Urothelium cell line (cell line): ENCODE data around the gene ABLIM2.

Source experiments
- DNase-seq: peaks from one replicate; pipeline ENCODE4 v3.0.0; 2011; ENCODE audit warnings: low spot score, mixed read lengths
- FAIRE-seq: peaks from 2 replicates; lab custom pipeline; 2011; peaks lifted over from hg19 to GRCh38; lab: Jason Lieb, UNC

Gene ABLIM2

DNA sequence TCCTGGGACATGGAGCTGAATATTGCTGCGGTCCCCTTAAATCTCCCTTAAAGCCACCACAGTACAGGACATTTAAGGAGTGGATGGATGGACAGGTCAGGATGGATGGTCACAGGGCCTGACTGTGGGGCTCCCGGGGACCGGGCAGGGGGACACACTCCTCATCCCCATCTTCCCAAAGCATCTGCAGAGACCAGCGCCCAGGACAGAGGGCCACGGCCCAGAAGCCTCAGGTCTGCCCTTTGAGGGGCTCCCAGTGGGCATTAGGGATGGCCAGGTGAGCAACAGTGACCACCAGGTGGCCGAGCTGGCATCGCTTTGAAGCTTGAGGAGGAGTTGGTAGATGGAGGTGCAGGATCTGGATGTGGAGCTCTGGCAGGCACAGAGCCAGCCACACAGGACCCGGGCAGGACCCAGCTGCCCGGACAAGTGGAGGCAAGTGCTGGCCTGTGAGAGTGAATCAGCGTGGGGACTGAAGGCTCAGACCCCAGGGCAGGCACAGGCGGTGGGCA lies 51.4 kb downstream of the ABLIM2 start:
- no peak for DNase-seq
- no peak for FAIRE-seq

DNA sequence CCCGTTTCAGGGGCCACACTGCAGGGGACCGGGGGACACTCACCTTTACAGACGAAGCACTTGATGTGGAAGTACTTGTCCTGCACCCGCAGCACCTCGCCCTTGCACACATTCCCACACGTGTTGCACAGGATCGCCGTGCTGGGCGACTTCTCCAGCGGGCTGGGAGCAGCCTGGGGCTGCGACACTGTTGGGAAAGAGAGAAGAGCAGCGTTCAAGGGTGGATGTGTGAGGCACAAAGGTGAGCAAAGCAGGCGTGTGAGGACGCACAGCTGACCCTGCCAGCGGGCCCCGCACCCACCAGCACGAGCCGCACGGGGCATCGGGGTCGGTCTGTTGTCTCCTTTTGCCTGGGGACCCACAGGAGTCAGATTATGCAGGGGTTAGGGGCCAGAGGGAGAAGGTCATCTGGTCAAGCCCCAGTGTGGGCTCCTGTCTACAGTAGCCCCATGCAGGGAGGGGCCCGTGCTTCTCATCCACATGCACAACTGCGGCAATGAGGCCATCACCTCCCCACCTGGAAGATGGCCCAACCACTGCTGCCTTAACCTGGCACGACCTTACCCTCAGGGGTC lies 52.1 kb downstream of the ABLIM2 start:
- no peak for DNase-seq
- no peak for FAIRE-seq

DNA sequence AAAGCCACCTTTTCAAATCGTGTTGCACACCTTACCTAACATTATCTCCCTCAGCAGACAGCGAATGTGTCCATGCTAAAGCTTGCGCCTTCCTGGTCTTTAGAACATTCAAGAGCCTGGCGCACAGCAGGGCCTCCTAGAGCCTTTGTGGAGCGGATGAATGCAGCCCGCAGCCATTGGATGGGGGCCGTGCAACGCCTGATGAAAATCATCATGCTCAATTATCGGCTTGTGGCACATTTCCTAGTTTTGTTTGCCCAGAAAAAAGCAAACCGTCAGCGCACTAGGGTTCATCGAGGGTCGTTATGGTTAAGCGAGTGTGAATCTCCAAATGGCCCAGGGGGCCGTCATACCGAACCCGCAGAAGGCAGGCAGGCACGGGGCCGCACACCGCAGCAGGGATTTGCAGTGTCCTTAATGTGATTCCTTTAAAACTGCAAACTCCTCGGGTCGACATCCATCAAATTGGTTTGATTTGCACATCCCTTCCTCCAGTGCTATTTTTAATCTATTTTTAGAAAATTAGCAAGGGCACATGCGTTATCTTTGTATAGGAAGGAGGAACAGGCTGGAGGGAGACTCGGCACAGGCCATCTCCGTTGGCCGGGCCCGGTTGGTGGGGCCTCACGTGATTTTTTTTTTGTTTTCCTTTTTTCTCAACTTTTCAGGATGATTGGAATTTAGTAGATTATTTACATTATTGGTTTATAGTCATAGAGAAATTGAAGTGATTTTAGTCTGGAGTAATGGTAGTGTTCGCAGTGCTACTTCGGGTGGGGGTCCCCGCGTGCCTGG lies 53.1 kb downstream of the ABLIM2 start:
- DNase-seq (no peak), FAIRE-seq (no peak)

DNA sequence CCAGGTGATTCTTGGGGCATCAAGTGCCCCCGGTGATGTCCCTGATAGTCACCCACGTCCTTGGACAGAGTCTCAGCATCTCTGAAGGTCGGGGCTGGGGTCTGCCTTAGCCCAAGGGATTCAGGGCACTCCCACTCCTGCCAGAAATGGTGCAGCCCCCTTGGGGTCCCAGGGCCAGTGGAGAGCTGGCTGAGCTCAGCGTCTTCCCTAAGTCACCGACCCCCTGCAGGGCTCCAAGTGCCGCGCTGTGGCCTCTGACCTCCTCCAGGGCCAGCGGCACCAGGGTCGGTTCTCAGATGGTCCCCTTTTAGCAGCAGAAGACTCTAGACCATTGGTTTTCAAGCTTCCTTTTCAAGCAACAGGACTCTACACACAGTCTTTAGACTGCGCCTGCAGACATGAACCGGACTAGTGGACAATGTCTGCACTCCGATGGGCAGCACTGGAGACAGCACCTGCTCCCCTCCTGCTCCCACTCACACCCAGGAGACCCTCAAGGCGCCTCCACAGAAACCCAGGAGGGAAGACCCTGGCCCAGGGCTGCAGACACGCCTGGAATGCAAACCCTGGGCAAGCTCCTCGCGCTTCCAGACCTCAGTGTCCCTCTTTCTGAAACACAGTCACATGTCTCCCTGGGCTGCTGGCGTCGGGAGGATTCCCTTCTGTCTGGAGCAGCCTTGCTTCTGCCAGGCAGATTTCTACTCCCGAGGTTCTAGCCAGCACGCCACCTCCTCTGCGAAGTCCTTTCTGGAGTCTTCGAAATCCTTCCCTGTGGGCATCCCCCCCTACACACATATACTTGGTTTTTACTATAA lies 53.9 kb downstream of the ABLIM2 start:
- no peak for FAIRE-seq
- DNase-seq, result no peak

DNA sequence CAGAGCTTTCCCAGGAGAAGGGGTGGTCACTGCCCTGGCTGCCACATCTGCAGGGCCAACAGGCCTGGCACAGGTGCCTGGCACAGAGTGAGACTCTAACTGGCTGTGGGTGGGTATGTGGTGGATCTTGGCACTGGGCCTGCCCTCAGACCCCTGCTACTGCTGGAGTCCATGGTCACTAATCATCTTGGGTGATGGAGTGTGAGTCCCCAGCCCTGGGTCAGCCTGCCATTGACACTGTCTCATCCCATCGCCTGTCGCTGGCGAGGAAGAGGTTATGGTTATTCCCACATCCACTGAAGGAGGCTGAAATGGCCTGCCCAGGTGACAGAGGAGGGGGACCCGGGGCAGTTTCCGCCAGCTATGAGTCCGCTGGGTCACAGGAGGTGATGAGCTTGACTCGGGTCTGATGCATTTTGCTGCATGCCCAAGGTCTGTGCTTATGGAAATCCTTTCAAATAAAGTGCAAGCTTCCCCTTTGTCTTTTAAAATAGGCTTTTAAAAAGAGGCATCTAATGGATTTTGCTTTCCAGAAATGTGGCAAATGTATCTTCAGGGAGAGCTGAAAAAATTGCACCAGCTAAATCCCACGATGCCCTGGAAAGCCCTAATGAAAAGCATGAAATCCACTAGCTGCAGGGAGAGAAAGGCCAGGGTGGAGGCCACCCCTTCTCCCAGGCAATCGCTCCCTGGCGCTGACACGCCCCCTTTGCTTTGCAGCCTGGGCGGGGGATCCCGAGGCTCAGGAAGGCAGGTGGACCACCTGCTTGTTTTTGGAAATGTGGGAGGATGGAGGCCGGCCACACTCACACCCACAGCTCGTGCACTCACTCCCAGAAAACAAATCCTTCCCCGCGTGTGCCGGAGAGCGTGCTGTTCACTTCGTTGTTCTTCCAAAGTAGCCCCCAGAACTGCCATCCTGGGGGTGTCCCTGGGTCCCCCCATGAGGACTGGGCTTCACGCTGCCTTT lies 54.9 kb downstream of the ABLIM2 start:
- FAIRE-seq, result no peak
- no peak for DNase-seq

DNA sequence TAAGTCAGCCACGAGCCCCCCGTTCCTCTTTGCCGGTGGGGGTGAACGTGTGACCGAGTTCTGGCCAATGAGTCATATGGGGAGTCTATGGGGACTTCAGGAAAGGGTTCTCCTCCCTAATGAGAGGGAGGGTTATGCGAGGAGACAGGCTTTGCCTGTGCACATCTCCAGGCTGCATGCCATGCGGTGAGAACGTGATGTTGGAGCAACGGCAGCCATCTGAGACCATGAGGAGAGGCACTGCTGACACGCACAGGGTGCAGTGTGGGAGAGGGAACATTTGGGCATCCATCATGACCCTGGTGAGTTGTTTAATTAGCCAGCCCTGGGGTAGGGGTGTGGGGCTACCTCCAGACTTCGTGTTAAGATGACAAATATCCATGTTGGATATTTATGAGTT lies 55.8 kb downstream of the ABLIM2 start:
- DNase-seq, result no peak

DNA sequence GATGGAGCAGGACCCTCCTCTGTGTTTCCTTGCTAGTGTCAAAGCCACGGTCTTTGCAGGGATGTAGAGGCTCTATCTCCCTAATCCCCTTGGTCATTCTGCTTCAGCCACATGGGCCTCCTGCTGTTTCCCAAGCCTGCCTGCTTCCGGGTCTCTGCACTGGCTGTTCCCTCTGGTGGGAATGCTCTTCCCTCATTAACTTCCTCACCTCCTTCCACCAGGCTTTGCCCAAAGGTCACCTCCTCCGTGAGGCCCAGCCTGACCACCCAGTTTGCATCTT lies 56.6 kb downstream of the ABLIM2 start:
- no peak for DNase-seq
- no peak for FAIRE-seq

More for the DNA sequence above, 55.8 kb downstream of the ABLIM2 start:
- no peak for FAIRE-seq

DNA sequence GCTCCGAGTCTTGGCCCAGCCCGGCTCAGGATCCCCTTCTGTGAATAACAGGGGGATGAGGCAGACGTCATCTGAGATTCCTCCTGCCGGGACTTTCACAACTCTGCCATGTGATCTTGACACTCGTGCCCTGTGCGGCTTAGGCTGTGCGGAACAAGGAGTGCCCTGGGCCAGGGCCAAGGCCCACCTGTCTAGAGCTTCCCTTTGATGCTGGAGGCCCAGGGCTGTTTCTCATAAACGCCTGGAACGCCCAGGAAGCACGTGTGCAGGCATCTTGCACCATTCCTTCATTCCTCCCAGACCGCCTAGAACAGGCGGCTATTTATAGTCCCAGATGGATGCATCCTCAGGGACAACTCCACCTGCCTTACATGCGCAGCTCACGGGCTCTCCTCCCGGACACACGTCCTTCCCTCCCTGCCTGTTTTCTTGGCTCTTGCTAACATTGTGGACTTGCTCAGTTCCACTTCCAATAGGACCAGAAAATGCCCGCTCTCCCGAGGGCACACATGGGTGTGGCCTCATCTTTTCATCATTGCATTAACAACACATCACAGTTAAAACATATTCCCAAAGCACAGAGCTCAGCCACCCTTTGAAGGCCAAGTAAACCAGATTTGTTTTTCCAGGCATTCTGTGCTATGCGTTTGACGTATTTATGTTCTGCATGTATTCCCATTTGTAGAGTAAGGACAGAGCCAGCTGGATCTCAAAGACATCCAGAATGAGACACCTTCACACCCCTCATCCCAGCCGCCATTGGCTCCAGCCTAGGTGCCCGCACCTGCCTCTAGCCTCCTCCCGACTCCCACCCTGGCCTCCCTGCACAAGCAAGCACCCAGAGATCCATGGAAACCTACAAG lies 57.2 kb downstream of the ABLIM2 start:
- FAIRE-seq, result peak; percentile 76

DNA sequence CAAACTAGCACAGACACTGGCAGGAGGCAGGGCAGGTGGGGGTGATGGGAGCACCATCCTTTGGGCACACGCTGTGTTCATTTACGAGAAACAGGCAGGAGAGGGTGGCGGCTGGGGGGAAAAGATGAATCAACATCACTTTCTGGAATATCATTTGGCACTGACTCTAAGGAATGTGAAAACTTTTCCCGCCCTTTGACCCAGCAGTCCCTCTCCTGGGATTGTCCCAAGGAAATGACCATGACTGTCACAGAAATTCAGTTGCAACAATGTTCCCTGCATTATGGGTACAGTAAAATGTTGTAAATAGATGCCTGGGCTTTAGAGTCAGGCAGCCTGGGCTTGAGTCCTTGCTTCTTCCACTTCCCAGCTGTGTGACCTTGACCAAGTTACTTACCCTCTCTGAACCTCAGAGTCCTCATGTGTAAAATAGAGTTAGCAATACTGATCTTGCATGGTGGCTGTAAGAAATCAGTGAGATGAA lies 58.6 kb downstream of the ABLIM2 start:
- FAIRE-seq (no peak), DNase-seq (peak; percentile 33)

More for the DNA sequence above, 57.2 kb downstream of the ABLIM2 start:
- peak; percentile 81 for DNase-seq

DNA sequence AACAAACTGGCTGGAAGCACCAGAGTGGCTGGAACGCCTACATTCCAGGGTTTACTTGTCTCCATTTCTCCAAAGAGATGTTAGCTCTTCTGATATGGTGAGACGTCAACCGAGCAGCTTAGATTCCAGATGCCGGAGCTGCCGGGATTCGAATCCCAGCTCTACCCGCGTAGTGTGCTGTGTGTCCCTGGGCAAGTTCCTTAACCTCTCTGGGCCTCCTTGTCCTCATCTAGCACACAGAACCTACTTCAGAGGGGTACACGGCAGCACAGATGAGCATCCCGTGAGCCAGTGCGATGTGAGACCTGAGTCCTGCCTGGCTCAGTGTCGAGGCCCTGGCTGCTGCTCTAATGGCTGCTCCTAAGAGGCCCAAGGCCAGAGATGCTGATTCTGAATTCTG lies 60.1 kb downstream of the ABLIM2 start:
- DNase-seq (no peak), FAIRE-seq (no peak)

DNA sequence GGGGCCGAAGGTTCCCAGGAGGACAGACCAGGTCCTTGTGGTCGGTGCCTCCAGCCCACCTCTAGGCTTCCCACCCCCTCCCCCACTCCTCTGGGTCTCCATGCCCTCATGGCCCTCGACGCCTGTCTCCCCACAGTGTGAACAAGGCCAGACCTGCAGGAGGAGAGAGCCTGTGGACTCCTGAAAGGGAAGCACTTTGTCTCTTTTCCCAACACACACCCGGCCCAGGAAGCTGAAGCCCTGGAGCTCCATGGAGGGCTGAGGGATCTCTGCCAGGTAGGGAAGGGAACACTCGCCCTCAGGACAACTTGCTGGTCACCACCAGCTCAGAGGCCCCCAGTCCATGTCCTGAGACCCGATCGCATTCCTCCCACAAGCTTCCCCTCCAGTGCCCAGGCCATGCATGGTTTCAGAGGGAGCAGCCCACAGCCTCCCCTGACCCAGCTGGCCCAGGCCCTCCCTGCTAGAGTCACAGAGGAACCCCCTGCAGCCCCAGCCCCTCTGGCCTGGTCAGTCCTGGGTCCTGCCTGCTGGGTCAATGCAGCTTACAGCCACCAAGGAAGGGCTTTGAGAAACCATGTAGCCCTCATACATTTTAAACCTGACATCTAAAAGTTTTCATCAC lies 60.8 kb downstream of the ABLIM2 start:
- DNase-seq, result no peak
- FAIRE-seq, result no peak

DNA sequence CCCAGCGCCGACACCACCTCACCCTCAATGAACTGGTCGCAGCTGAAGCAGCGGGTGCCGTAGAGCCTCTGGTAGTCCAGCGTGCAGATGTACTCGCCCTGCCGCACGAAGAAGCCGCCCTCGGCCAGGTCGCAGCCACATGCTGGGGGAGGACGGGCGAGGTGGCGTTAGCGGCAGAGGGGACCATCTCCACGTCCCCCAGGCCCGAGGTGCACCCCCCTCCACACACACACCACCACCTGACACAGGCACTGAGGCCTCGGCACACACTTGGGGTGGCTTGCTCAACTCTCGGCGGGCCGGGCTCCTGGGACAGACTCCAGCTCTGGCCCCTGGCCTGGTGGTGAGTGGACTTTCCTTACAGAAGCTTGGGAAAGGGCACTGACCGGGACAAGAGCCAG lies 61.5 kb downstream of the ABLIM2 start:
- no peak for DNase-seq
- no peak for FAIRE-seq

DNA sequence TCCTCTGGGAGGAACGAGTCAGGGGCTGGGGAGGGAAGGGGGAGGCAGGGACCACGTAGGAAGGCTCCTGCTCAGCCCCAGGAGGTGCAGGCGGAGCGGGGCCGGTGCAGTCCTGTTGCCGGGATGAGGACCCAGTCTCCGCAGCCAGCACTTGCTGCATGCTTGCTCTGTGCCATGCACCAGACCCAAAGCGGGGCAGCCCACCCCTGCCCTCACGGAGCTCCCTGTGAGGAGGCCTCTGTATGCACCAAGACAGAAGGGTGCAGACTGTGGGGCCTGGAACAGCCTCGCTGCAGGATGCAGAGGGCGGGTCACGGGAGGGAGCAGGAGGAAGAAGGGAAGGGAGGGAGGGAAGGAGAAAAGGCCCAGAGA lies 61.9 kb downstream of the ABLIM2 start:
- no peak for FAIRE-seq

DNA sequence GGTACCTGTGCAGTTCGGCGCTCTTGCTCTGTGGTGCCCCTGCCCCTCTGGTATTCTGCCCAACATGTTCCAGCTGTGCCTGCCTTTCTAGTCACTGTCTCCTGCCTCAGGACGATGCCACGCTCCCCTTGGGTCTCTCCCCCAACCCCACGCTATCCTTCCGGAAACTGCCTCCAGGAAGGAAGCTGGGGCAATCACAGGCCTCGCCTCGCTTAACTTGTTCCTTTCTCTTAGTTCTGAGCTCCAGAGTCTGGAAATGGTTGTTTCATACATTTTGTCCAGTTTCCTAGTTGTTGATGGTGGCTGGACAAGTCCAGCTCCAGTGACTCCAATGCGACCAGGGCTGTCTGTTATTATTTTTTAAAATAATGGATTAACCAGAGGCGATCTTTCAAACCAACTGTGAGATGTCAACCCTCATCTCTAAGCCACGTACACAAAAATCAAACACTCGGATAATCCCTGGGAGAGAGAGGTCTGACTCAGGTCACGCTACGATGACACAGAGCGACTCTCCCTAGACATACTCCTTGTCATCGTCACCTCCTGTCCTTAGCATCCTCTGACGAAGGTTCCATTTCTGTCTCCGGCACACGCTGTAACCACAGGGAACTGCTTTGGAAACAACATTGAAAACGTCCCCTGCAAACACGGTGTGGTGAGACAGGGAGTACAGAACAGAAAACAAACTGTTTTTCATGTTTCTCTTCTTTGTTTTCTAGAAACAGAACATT lies 62.5 kb downstream of the ABLIM2 start:
- FAIRE-seq, result no peak
- DNase-seq, result no peak

More for the DNA sequence above, 61.9 kb downstream of the ABLIM2 start:
- DNase-seq, result no peak

DNA sequence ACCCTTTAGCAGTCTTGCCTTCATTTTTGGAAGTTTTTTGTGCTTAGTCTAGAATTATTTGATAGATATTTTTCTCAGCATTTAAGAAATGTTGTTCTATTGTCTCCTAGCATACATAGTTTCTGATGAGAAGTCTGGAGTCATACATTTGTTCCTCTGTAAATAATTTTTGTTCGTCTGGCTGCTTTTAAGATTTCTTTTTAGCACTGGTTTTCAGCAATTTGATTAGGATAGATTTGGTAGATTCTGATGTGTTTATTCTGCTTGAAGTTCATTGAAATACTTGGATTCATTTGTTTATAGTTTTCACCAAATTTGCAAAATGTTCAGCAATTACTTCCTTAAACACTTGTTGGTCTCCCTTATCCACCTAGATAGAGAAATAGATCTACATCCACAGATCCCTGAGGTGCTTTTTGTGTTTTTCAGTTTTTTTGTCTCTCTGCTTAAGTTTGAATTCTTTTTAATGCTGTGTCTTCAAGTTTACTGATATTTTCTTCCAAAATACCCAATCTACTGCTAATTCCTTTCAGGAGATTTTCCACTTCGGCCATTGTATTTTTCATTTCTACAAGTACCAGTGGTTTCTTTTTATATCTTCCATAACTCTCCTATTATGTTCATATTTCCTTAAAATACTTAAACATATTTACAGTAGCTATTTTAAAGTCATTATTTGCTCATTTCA lies 64.9 kb downstream of the ABLIM2 start:
- DNase-seq (no peak), FAIRE-seq (no peak)

DNA sequence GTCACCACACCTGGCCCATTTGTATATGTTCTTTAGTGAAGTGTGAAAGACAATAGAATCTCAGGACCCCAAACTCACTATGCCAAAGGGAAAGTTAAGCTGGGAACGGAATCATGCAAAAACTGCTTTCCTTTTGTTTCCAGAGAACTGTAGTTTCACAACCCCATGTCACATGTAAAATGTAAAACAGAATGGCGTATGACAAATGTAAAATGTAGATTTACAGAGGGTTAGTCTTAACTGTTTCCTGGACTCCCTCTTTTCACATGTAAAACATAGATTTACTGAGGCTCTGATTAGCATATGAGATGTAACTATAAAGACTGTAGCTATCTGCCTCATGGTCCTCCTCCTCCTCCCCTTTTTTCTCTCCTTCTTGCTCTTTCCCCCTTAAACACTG lies 66.3 kb downstream of the ABLIM2 start:
- no peak for DNase-seq
- no peak for FAIRE-seq

DNA sequence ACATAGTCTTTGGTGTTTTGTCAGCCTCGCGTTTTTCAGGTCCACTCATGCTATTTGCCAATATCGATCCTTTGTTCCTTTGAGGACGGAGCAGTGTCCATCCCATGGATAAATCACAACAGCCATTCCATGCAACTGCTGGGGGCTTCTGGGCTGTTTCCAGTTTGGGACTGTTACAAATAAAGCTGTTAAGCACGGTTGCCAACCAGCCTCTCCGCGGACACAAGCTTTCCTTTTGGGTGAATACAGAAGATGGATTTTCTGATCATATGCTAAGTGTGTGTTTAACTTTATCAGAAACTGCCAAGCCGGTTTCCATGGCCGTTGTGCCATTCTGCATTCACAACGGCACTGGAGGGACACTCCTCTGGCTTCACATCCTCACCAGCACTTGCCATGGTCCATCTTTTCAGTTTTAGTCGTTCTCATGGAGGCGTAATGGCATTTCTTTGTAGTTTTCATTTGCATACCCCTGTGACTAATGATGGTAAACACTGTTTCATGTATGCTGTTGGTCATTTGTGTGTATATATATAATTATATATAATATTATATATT lies 67.8 kb downstream of the ABLIM2 start:
- no peak for DNase-seq
- no peak for FAIRE-seq

DNA sequence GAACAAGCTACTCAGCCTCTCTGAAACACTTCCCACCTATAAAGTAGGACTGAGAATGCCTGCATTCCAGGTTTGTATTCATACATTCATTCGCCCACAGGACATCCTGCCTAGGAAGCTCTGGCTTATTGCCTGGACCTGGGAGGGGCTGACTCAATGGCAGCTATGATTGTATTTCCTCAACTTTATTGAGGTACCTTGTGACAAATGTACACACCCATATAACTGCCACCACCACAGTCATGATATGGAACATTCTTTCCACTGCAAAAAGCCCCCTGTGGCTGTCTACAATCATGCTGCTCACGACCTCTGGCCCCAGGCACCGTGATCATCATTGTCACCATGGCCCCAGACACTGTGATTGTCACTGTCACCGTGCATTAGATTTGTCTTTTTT lies 68.3 kb downstream of the ABLIM2 start:
- DNase-seq, result peak; percentile 17
- FAIRE-seq, result no peak
